ENCODE results near the gene NUP210. TPM values are rescaled to one million over a fixed set of nuclear protein-coding genes. Genes with fewer than 3 reads are reported as not detected.

The NUP210 gene
- total and polyA plus RNA-seq, 5 experiments from 2014 or later, result 37.3 to 150 (median 82.7) TPM

DNA sequence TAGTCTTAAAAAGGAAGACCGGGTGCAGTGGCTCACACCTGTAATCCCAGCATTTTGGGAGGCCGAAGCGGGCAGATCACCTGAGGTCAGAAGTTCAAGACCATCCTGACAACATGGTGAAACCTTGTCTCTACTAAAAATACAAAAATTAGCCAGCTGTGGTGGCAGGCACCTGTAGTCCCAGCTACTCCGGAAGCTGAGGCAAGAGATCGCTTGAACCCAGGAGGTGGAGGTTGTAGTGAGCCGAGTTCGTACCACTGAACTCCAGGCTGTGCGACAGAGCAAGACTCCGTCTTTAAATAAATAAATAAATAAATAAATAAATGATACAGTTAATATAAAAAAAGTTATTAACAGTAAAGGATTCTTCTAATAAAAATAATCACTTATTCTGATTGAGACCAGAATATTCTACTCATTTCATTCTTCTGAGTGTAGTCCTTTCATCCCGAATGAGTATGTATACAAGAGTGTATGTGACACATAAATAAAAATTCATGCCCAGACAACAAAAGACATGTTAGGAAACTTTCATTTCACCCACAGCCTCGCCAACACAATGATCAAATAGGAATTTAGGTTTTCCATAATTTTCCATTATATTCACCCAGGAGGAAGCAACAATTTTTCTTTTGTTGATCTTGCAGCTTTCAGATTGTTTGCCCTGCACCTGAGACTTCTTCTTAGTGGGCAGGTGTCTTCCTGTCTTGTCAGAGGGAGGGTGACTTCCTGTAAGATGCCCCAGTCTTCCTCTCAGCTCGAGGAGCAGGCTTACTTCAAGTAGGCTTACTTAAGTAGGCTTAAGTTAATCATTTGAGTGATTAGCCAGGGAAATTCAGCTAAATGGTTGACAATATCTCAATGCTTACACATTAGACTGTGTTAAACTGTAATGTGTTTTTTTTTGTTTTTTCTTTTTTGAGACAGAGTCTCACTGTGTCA is 7.8 kb upstream of the NUP210 start:
- peaks cover 9 to 51% (median 32%) of the 10 kb centered on the region in 4 donors for H3K4me1 Mint-ChIP-seq
- POLR2A ChIA-PET, result interaction anchor here (0.6 to 4.6 kb wide), 11 partner anchors 8 to 751 kb away, joined by 3 to 41 read pairs (median 5); partner anchors contain the start of genes LSM3, NUP210 and XPC
- no peaks in the 10 kb centered on the region for H3K27me3 Mint-ChIP-seq

DNA sequence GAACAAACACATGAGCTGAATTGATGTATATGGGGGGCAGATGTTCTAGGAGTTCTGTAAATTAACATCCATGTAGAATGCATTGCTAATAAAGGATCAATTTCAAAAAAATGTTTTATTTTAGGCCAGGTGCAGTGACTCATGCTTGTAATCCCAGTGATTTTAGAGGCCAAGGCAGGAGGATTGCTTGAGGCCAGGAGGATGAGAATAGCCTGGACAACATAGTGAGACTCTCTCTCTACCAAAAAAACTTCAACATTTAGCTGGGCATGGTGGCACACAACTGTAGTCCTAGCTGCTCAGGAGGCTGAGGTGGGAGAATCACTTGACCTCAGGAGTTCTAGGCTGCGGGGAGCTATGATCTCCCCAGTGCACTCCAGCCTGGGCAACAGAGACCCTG is 6.5 kb upstream of the NUP210 start:
- peaks cover 10 to 60% (median 41%) of the 10 kb centered on the region in 4 donors for H3K4me1 Mint-ChIP-seq
- H3K4me3 Mint-ChIP-seq, result no peak overlapping the region
- H3K27ac Mint-ChIP-seq, result peak overlapping the region in 1 of 10 donors; percentile 52
- H3K9me3 Mint-ChIP-seq, result no peaks in the 10 kb centered on the region
- no peaks in the 10 kb centered on the region for H3K27me3 Mint-ChIP-seq
- no peak for ATAC-seq
- no peak for DNase-seq
- H3K36me3 Mint-ChIP-seq, result no peaks in the 10 kb centered on the region
- POLR2A ChIA-PET, result interaction anchor here (0.7 to 4.6 kb wide), 4 partner anchors 10 to 29 kb away, joined by 3 to 41 read pairs (median 17); no protein-coding TSS in a partner anchor

More for the DNA sequence above, 7.8 kb upstream of the NUP210 start:
- peak overlapping the region; percentile 88 to 95 (median 92) for H3K27ac Mint-ChIP-seq
- DNase-seq (peak in 8 of 10 donors; percentile 16 to 70 (median 46)), ATAC-seq (peak; percentile 100)
- no peaks in the 10 kb centered on the region for H3K9me3 Mint-ChIP-seq
- peak overlapping the region; percentile 6 to 80 (median 70) for H3K4me3 Mint-ChIP-seq
- no peaks in the 10 kb centered on the region for H3K36me3 Mint-ChIP-seq

DNA sequence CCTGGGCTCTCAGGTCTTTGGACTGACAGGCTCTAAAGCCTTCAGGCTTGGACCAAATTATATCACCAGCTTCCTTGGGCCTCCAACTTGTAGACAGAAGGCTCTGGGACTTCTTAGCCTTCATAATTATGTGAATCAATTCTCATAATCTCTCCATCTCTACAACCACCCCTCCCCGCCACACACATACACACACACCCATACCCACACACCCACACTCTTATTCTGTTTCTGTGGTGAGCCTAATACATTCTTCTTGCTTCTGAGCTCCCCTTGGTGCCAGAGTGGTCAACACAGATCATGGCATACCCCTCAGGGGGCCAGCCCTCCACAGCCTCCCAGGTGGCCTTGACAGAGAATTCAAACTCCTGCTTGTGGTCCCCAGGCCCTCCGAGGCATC is 5.6 kb upstream of the NUP210 start:
- H3K4me1 Mint-ChIP-seq, result peaks cover 16 to 69% (median 50%) of the 10 kb centered on the region in 4 donors
- no peak overlapping the region for H3K4me3 Mint-ChIP-seq
- ATAC-seq, result no peak
- DNase-seq, result no peak
- H3K36me3 Mint-ChIP-seq, result no peaks in the 10 kb centered on the region
- no peaks in the 10 kb centered on the region for H3K9me3 Mint-ChIP-seq
- H3K27me3 Mint-ChIP-seq, result no peaks in the 10 kb centered on the region
- peak overlapping the region in 9 of 10 donors; percentile 38 to 89 (median 70) for H3K27ac Mint-ChIP-seq
- POLR2A ChIA-PET, result interaction anchor here (1.0 to 4.6 kb wide), 3 partner anchors 9 to 26 kb away, joined by 3 to 41 read pairs (median 28); no protein-coding TSS in a partner anchor

- Mint-ChIP-seq H3K36me3 (no peaks in the 10 kb centered on the region), H3K4me1 (peaks cover 17 to 67% (median 52%) of the 10 kb centered on the region in 4 donors), H3K27me3 (no peaks in the 10 kb centered on the region), H3K4me3 (no peak overlapping the region), H3K27ac (peak overlapping the region in 9 of 10 donors; percentile 38 to 89 (median 69)), H3K9me3 (no peaks in the 10 kb centered on the region)
- no peak for ATAC-seq
- POLR2A ChIA-PET, result interaction anchor here (1.0 to 4.6 kb wide), 2 partner anchors 9 to 11 kb away, joined by 3 to 28 read pairs; no protein-coding TSS in a partner anchor
- DNase-seq, result no peak
Observed at GRCh38 chr3:13424865-13425617, 4.9 kb upstream of the NUP210 start.

GRCh38 chr3:13424141-13424844 is 4.2 kb upstream of the NUP210 start:
- no peaks in the 10 kb centered on the region for H3K9me3 Mint-ChIP-seq
- POLR2A ChIA-PET, result interaction anchor here (1.0 kb wide), 1 partner anchor 10 kb away, joined by 3 read pairs; no protein-coding TSS in a partner anchor
- H3K36me3 Mint-ChIP-seq, result no peaks in the 10 kb centered on the region
- no peak overlapping the region for H3K4me3 Mint-ChIP-seq
- DNase-seq (no peak), ATAC-seq (no peak)
- peak overlapping the region in 8 of 10 donors; percentile 25 to 81 (median 63) for H3K27ac Mint-ChIP-seq
- peaks cover 17 to 61% (median 50%) of the 10 kb centered on the region in 4 donors for H3K4me1 Mint-ChIP-seq
- no peaks in the 10 kb centered on the region for H3K27me3 Mint-ChIP-seq

GRCh38 chr3:13420831-13421765 is 976 bp upstream of the NUP210 start:
- DNase-seq (peak; percentile 56 to 89 (median 86)), ATAC-seq (peak; percentile 71 to 84)
- Mint-ChIP-seq H3K9me3 (no peaks in the 10 kb centered on the region), H3K27ac (peak overlapping the region; percentile 97 to 100 (median 99)), H3K4me1 (peaks cover 24 to 71% (median 63%) of the 10 kb centered on the region in 4 donors), H3K27me3 (no peaks in the 10 kb centered on the region), H3K4me3 (peak overlapping the region; percentile 89 to 99 (median 95)), H3K36me3 (peaks cover 0 to 4% (median 0%) of the 10 kb centered on the region in 3 donors)
- POLR2A ChIA-PET, result interaction anchor here (0.9 to 3.4 kb wide), 13 partner anchors 8 to 758 kb away, joined by 3 to 56 read pairs (median 4); partner anchors contain the start of genes LSM3 and XPC

DNA sequence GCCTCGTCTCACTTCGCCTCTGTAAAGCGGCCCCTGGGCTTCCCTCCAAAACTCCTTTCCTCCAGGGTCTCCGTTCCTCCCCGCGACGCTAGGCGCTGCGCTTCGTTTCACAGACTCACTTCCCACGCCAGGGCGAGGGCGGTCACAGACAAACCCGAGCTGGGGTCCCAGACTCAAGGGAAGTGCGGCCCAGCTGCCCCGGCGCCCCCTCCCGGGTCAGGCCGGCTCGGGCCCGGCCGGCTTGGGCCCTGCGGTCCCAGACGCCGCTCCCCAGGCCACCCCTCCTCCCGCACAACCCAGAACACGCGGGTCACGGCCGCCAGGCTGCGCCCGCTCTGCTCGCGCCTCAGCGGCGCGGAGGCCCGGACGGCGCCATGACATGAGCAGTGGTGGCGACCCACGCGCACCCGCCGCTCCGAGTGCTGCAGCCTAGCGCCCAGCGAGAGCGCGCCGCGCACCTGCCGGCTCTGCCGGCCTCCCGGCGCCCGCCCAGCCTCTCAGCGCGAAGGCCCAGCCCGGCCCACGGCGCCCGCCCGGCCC is 547 bp downstream of the NUP210 start:
- Mint-ChIP-seq H3K9me3 (no peaks in the 10 kb centered on the region), H3K4me1 (peaks cover 33 to 72% (median 66%) of the 10 kb centered on the region in 4 donors), H3K4me3 (peak overlapping the region; percentile 87 to 95 (median 91)), H3K27me3 (no peaks in the 10 kb centered on the region), H3K27ac (peak overlapping the region; percentile 91 to 99 (median 96)), H3K36me3 (peaks cover 0 to 4% (median 0%) of the 10 kb centered on the region in 3 donors)
- POLR2A ChIA-PET, result interaction anchor here (1.0 to 3.4 kb wide), 13 partner anchors 8 to 759 kb away, joined by 3 to 56 read pairs (median 5); partner anchors contain the start of genes HDAC11, LSM3 and XPC
- DNase-seq (peak; percentile 43 to 70 (median 60)), ATAC-seq (peak; percentile 44 to 67)

GRCh38 chr3:13417166-13417947 is 2.8 kb downstream of the NUP210 start:
- POLR2A ChIA-PET, result interaction anchor here (2.8 to 5.1 kb wide), 3 partner anchors 10 to 70 kb away, joined by 28 to 48 read pairs (median 36); no protein-coding TSS in a partner anchor
- no peaks in the 10 kb centered on the region for H3K9me3 Mint-ChIP-seq
- peak overlapping the region; percentile 91 to 99 (median 96) for H3K27ac Mint-ChIP-seq
- DNase-seq, result no peak
- peak overlapping the region; percentile 12 to 95 (median 92) for H3K4me3 Mint-ChIP-seq
- peaks cover 38 to 86% (median 79%) of the 10 kb centered on the region in 4 donors for H3K4me1 Mint-ChIP-seq
- no peaks in the 10 kb centered on the region for H3K27me3 Mint-ChIP-seq
- H3K36me3 Mint-ChIP-seq, result peaks cover 0 to 6% (median 0%) of the 10 kb centered on the region in 3 donors
- ATAC-seq, result no peak

GRCh38 chr3:13415997-13416793 is 3.9 kb downstream of the NUP210 start:
- Mint-ChIP-seq H3K9me3 (no peaks in the 10 kb centered on the region), H3K4me3 (peak overlapping the region; percentile 48 to 93 (median 90)), H3K4me1 (peaks cover 37 to 79% (median 69%) of the 10 kb centered on the region in 4 donors), H3K36me3 (peaks cover 0 to 6% (median 0%) of the 10 kb centered on the region in 3 donors), H3K27me3 (no peaks in the 10 kb centered on the region), H3K27ac (peak overlapping the region; percentile 91 to 99 (median 96))
- no peak for ATAC-seq
- POLR2A ChIA-PET, result interaction anchor here (2.8 to 5.1 kb wide), 3 partner anchors 11 to 69 kb away, joined by 28 to 48 read pairs (median 36); no protein-coding TSS in a partner anchor
- DNase-seq, result peak in 1 of 10 donors; percentile 13

Measured in naive thymus-derived CD8-positive, alpha-beta T cell (primary cell).